CD4-positive, alpha-beta T cell treated with Interleukin-17A for 1 hour (primary cell): ENCODE measurements around the gene SARM1.

Experiments
- DNase-seq: peaks from one replicate; pipeline ENCODE4 v3.0.0-alpha.2; 2020

SARM1 gene

DNA sequence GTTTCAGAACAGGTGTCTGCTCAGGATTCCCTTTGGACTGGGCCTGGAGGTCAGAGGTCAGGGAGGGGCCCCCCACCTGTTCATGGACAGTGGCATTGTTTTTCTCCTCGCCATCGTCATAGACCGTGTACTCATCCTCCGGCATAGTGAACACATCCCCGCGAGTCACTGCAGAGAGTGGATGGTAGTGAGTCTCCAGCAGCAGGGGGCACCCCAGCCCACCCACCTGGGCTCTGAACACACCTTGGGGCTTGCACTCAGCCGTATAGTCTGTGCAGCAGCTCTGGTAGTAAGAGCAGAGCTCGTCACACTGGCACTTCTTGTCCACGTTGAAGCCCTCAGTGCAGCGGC, 1.8 kb upstream of the SARM1 start:
- DNase-seq, result no peak

- DNase-seq, result no peak
These were observed 1.3 kb upstream of the SARM1 start, which contains the start of gene VTN for GRCh38 chr17:28370035-28370743. Gene VTN (minus strand): TSS chr17:28370307. CDS start chr17:28370203, 104 bp downstream.

- no peak for DNase-seq
These were observed 770 bp upstream of the SARM1 start for GRCh38 chr17:28370744-28371103.

- no peak for DNase-seq
These were observed 880 bp downstream of the SARM1 start for GRCh38 chr17:28372203-28372944.

DNA sequence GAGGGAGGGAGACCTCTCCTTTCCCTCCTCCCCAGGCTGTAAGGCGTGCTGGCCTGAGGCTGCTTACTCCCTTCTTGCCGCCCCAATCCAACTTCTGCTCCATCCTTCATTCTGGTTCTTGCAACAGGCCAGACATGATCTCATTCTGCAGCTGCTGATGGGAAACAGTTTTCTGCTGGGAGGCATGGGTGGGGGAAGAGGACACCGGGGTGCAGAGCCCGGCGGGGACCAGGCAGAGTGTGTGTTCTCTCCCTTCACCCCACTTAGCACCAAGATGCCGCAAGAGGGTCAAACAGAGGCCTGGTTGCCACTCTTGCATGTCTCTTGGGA, 1.4 kb downstream of the SARM1 start:
- DNase-seq, result no peak

- DNase-seq, result no peak
These were observed 8.6 kb downstream of the SARM1 start for GRCh38 chr17:28379814-28380801.

GRCh38 chr17:28381141-28381825, 9.8 kb downstream of the SARM1 start:
- no peak for DNase-seq

GRCh38 chr17:28384281-28385036, 13.0 kb downstream of the SARM1 start:
- peak; percentile 65 for DNase-seq

GRCh38 chr17:28385037-28385400, 13.5 kb downstream of the SARM1 start:
- DNase-seq, result no peak

DNA sequence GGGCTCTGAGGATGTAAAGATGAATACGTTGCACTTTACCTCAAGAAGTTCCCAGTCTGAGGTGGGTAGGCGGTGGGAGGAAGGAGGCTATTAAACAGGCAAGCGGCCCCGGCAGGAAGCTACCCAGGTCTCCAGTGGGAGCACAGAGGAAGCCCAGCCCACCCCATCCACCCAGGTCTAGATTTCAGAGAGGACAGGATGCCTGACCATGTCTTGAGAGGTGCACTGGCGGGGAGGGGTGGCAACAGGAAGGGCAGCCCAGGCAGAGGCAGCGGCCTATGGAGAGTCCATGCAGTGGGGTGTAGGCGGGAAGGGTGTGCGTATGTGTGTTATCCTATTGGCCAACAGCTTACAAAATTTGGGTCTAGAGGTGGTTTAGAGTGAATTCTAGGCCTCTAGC, 13.9 kb downstream of the SARM1 start:
- no peak for DNase-seq

DNA sequence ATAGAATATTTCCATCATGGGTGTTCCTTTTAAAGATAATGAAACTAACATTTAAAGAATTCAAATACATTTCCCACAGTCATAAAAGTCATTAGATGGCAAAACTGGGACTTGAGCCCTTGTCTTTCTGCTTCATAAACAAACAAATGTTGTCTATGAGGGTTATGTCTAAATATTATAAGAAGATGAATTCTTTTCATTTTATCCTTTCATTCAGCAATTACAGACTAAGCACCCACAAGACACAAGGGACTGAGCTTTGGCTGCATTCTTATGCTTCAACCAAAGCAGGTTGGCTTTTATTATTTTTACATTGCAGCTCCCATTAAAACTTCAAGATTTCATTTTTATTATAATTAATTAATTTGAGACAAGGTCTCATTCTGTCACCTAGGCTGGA, 14.9 kb downstream of the SARM1 start:
- DNase-seq, result no peak

GRCh38 chr17:28388106-28388505, 16.6 kb downstream of the SARM1 start:
- no peak for DNase-seq

DNA sequence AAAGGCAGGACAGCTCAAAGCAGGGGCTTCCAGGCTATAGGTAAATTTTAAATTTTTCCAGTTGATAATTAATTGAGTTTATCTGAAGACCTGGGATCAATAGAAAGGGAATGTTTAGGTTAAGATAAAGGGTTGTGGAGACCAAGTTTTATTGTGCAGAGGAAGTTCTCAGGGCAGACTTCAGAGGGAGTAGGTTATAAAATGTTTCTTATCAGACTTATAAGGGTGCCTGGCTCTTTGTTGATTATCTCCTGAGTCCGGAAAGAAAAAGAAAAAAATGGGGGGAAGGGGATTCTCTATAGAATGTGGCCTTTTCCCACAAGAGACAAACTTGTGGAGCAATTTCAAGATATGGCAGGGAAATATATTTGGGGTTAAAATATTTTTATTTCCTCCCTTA, 18.6 kb downstream of the SARM1 start:
- DNase-seq, result no peak

DNA sequence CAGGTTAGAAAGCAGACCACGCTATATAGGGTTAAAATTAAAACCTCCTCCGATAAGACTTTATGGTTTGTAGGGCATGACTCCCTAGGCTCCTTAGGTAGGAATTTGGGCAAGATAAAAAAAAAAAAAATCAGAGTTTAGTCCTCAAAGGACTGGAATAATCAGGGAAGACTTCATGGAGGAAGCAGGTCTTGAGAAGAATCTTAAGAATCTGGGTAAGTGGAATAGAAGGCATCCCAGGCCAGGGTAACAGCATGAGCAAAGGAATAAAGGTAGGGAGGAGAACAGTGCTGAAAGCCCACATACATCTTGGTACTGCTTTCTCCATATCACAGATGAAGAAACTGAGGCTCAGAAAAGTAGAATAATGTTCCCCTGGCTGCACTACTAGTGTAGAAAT, 19.1 kb downstream of the SARM1 start:
- DNase-seq, result no peak

DNA sequence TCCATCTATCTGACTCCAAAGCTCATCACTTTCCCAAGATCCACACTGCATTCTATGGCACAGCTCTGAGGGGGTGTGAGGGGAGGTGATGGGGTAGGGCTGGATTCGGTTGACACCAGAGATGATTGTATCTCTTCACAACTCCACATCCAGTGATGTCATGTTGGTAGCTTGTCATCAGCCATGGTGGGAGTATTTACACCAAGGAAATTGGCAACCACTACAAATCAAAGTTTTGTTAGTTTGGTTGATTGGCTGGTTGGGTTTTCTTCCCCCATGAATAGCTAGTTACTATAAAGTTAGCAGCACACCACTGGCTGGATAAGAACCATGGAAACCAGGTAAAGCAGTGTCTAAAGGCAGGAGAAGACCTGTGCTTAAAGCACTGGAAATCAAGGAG, 19.5 kb downstream of the SARM1 start:
- no peak for DNase-seq

DNA sequence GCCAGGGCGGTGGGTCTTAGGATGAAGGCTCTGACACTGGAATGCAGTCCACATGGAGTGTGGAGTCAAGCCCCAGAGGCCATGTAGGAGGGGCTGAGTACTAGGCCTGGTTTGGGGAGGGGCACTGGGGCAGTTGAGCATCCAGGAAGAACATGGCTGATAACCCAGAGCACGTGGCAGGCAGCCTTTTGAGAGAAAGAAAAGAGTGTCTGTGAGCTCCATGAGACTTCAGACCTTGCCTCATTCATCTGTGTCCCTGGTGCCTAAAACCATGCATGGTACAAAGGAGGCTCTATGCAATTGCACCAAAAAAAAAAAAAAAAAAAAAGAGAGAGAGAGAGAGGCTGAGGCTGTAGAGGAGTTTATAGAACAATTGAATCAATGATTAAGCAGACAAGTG, 19.9 kb downstream of the SARM1 start:
- DNase-seq, result no peak

- no peak for DNase-seq
These were observed 21.0 kb downstream of the SARM1 start for GRCh38 chr17:28392491-28392890.

DNA sequence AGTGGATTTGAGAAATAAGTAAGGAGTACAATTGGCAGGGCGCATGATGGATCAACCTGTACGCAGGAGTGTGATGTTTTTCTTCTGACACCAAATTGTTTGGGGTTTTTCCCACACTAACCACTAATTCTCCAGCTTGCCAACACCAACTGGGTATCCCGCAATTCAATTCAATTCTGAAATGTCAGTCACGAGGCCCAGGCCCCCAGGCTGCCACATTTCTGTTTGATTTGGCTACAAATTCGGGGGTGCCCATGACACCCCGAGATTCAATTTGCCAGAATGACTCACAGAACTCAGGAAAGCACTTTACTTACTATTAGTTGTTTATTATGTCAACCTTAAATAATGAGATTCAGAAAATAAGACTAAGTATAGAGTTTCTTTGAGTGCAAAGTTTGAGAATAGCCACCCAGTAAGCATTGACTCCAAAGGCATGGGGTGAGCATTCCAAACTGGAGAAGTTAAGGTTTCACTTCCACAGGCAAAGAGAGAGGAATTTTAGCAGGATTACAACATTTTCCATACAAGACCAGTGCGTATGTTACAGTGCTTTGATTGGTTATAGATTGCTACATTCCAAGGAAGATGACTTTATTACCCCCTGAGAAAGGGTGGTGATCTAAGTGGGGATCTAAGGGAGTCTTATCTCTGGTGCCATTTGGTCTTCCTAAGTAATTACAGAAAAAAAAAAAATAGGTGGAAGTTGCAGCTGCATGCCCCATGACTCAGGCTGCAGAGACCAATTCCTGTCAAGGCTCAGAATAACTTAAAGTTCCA, 23.0 kb downstream of the SARM1 start:
- no peak for DNase-seq

- no peak for DNase-seq
These were observed 23.9 kb downstream of the SARM1 start for GRCh38 chr17:28395426-28395825.

- DNase-seq, result no peak
These were observed 24.5 kb downstream of the SARM1 start for GRCh38 chr17:28395968-28396367.

GRCh38 chr17:28396635-28397239, 25.2 kb downstream of the SARM1 start:
- DNase-seq, result no peak
